HEK293 (cell line): ENCODE measurements around the gene PTPRN2.

ENCODE experiments used
- CTCF ChIP-seq: fragments of 450-650 bp; formaldehyde crosslinking; IDR thresholded peaks from 2 replicates; pipeline ENCODE4 v1.5.1; 2016; ENCODE audit warnings: missing biosample characterization, missing genetic modification characterization
- ZBTB20 ChIP-seq: fragments of 450-650 bp; formaldehyde crosslinking; IDR thresholded peaks from 2 replicates; pipeline ENCODE4 v1.5.1; 2016; ENCODE audit warnings: missing biosample characterization, missing genetic modification characterization
- ZBTB21 ChIP-seq: fragments of 450-650 bp; formaldehyde crosslinking; IDR thresholded peaks from 2 replicates; pipeline ENCODE4 v1.5.1; 2017; ENCODE audit warnings: missing biosample characterization, missing genetic modification characterization
- ZNF157 ChIP-seq: fragments of 450-650 bp; formaldehyde crosslinking; IDR thresholded peaks from 2 replicates; pipeline ENCODE4 v1.5.1; 2016; ENCODE audit warnings: missing biosample characterization, missing genetic modification characterization
- ZNF221 ChIP-seq: fragments of 450-650 bp; formaldehyde crosslinking; IDR thresholded peaks from 2 replicates; pipeline ENCODE4 v1.5.1; 2017; ENCODE audit warnings: missing biosample characterization, missing genetic modification characterization, borderline replicate concordance
- ZNF302 ChIP-seq: fragments of 450-650 bp; formaldehyde crosslinking; IDR thresholded peaks from 2 replicates; pipeline ENCODE4 v1.5.1; 2016; ENCODE audit warnings: missing biosample characterization, missing genetic modification characterization, low read depth
- ZNF514 ChIP-seq: fragments of 450-650 bp; formaldehyde crosslinking; IDR thresholded peaks from 2 replicates; pipeline ENCODE4 v1.5.1; 2016; ENCODE audit warnings: missing biosample characterization, missing genetic modification characterization
- ZNF660 ChIP-seq: fragments of 450-650 bp; IDR thresholded peaks from 2 replicates; pipeline ENCODE4 v1.5.1; 2018; ENCODE audit warnings: missing biosample characterization, mild to moderate bottlenecking, missing genetic modification characterization
- ZNF707 ChIP-seq: fragments of 450-650 bp; formaldehyde crosslinking; IDR thresholded peaks from 2 replicates; pipeline ENCODE4 v1.5.1; 2016; ENCODE audit warnings: missing biosample characterization, missing genetic modification characterization
- ZNF76 ChIP-seq: fragments of 450-650 bp; formaldehyde crosslinking; IDR thresholded peaks from 2 replicates; pipeline ENCODE4; 2016; ENCODE audit warnings: low read depth, missing biosample characterization, missing genetic modification characterization, borderline replicate concordance
- TF ChIP-seq, protein P1 (sequence below): fragments of 450-650 bp; formaldehyde crosslinking; IDR thresholded peaks from 2 replicates; pipeline ENCODE4 v1.5.1; 2016; ENCODE audit warnings: missing biosample characterization, missing genetic modification characterization
- TF ChIP-seq, protein P2 (sequence below): fragments of 450-650 bp; formaldehyde crosslinking; IDR thresholded peaks from 2 replicates; pipeline ENCODE4 v1.5.1; 2016; ENCODE audit warnings: missing biosample characterization, missing genetic modification characterization

DNA sequence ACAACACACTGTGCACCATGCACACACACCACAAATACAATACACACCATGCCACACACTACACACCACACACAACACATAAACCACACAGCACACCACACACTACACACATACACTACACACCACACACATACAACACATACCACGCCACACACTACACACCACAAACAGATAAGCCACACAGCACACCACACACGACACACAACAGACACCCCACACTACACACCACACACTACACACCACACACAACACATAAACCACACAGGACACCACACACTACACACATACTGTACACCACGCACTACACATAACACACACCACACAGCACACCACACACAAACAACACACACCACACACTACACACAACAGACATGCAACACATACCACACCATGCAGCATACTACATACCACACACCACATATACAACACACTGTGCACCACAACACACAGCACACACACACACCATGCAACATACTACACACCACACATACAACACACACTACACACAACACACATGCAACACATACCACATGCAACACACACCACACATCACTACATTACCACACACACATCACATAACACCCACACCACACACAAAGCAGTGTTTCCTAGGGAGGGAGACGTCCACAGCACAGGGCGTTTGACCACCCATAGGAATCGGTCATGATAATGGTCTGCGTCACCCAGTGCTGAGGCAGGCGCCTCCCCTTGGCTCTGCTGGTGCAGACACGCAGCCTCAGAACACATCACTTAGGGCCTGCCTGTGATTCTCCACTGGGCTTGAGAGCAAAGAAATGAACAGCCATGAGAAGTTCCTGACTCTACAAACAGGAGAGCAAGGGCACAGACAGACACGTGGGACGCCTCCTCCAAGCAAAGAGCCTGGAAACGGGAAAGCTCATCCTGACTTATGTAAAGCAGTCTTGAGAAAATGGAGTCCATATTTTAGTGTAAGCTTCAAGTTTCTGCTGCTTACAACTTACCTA is 458.3 kb downstream of the PTPRN2 start:
- TF ChIP-seq ZNF157 (tag by site-specific recombination) = 0 out of 2 replicates have a peak, but pooled peaks have one; percentile 16
- TF ChIP-seq, protein P1, sequence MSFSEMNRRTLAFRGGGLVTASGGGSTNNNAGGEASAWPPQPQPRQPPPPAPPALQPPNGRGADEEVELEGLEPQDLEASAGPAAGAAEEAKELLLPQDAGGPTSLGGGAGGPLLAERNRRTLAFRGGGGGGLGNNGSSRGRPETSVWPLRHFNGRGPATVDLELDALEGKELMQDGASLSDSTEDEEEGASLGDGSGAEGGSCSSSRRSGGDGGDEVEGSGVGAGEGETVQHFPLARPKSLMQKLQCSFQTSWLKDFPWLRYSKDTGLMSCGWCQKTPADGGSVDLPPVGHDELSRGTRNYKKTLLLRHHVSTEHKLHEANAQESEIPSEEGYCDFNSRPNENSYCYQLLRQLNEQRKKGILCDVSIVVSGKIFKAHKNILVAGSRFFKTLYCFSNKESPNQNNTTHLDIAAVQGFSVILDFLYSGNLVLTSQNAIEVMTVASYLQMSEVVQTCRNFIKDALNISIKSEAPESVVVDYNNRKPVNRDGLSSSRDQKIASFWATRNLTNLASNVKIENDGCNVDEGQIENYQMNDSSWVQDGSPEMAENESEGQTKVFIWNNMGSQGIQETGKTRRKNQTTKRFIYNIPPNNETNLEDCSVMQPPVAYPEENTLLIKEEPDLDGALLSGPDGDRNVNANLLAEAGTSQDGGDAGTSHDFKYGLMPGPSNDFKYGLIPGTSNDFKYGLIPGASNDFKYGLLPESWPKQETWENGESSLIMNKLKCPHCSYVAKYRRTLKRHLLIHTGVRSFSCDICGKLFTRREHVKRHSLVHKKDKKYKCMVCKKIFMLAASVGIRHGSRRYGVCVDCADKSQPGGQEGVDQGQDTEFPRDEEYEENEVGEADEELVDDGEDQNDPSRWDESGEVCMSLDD (tag by site-specific recombination) = no peak
- TF ChIP-seq ZNF76 (tag by site-specific recombination) = no peak
- no peak for TF ChIP-seq CTCF
- TF ChIP-seq ZNF707 (tag by site-specific recombination) = 0 out of 2 replicates have a peak, but pooled peaks have one; percentile 26
- no peak; the same call in 1 of the 2 replicates for TF ChIP-seq ZNF514 (tag by site-specific recombination)
- no peak for TF ChIP-seq ZNF660 (tag by site-specific recombination)
- TF ChIP-seq ZBTB21 (tag by site-specific recombination) = no peak
- no peak for TF ChIP-seq ZBTB20 (tag by site-specific recombination)
- TF ChIP-seq ZNF221 (tag by site-specific recombination) = no peak
- TF ChIP-seq, protein P2, sequence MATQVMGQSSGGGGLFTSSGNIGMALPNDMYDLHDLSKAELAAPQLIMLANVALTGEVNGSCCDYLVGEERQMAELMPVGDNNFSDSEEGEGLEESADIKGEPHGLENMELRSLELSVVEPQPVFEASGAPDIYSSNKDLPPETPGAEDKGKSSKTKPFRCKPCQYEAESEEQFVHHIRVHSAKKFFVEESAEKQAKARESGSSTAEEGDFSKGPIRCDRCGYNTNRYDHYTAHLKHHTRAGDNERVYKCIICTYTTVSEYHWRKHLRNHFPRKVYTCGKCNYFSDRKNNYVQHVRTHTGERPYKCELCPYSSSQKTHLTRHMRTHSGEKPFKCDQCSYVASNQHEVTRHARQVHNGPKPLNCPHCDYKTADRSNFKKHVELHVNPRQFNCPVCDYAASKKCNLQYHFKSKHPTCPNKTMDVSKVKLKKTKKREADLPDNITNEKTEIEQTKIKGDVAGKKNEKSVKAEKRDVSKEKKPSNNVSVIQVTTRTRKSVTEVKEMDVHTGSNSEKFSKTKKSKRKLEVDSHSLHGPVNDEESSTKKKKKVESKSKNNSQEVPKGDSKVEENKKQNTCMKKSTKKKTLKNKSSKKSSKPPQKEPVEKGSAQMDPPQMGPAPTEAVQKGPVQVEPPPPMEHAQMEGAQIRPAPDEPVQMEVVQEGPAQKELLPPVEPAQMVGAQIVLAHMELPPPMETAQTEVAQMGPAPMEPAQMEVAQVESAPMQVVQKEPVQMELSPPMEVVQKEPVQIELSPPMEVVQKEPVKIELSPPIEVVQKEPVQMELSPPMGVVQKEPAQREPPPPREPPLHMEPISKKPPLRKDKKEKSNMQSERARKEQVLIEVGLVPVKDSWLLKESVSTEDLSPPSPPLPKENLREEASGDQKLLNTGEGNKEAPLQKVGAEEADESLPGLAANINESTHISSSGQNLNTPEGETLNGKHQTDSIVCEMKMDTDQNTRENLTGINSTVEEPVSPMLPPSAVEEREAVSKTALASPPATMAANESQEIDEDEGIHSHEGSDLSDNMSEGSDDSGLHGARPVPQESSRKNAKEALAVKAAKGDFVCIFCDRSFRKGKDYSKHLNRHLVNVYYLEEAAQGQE (tag by site-specific recombination) = no peak
- no peak for TF ChIP-seq ZNF302 (tag by site-specific recombination)
